K562 (cell line): ENCODE results near the gene GALNT5. TPM values are rescaled to one million over a fixed set of nuclear protein-coding genes. Genes with fewer than 3 reads are reported as not detected.

ENCODE experiments used
- ATAC-seq: fragments of 200-7000 bp; cut with Tn5 transposase; 3 replicates; pipeline ENCODE4 v1.9.1; 2020; ENCODE audit warnings: moderate library complexity
- BruUV-seq: library from RNA; stranded (reverse); fragments of 400-500 nt; replicated peaks from 2 replicates; lab custom pipeline; 2021; lab: Mats Ljungman, UMichigan
- CTCF ChIA-PET: fragments of 300-600 bp; formaldehyde crosslinking; extraction: SDS; loops from one replicate; lab custom pipeline; 2021; ENCODE audit warnings: low intra/inter-chr PET ratio; lab: Yijun Ruan, JAX
- POLR2A ChIA-PET: fragments of 300-600, 350-650 bp; sonication (Branson Sonifier 250); formaldehyde crosslinking; extraction: SDS; loops from one replicate; lab custom pipeline; 2021; ENCODE audit warnings: antibody characterized with exemption, inconsistent platforms; lab: Yijun Ruan, JAX
- DNase-seq, 4 experiments: peaks; one replicate each; pipeline versions ENCODE4 v3.0.0 to v3.0.0-alpha.2; 2011 to 2018; ENCODE audit warnings: low spot score in 3 of 4, mixed read lengths in 3 of 4; ENCODE audit errors: extremely low read depth in 1 of 4
- FAIRE-seq: peaks from 2 replicates; lab custom pipeline; 2011; peaks lifted over from hg19 to GRCh38; lab: Jason Lieb, UNC
- H2AFZ ChIP-seq: 2 replicates; pipeline ENCODE4 v1.6.0; 2011; ENCODE audit warnings: low read depth, low read length, control low read depth, inconsistent platforms
- H3K27ac ChIP-seq: fragments of 200-600 bp; 3 replicates; pipeline ENCODE4 v1.8.0; 2011; ENCODE audit warnings: low read depth, mild to moderate bottlenecking, control low read depth, inconsistent platforms, low read length, moderate library complexity, mixed read lengths; ENCODE audit errors: extremely low read depth
- H3K27me3 ChIP-seq, 2 experiments: fragments of 300-600 bp in 1 of 2; 2 replicates in 1 of 2; 3 replicates in 1 of 2; pipeline versions ENCODE4 v1.6.0 to v1.8.0; 2011; ENCODE audit warnings: inconsistent platforms in 2 of 2, low read length in 2 of 2, mild to moderate bottlenecking in 1 of 2, mixed read lengths in 1 of 2, moderate library complexity in 1 of 2; ENCODE audit not compliant: control insufficient read depth in 2 of 2, insufficient read depth in 2 of 2
- H3K36me3 ChIP-seq: fragments of 300-600 bp; 3 replicates; pipeline ENCODE4 v1.8.0; 2011; ENCODE audit warnings: mild to moderate bottlenecking, low read length, inconsistent platforms; ENCODE audit not compliant: control insufficient read depth, insufficient read depth
- H3K4me1 ChIP-seq, 2 experiments: fragments of 200-600 bp in 1 of 2; replicated peaks in 1 of 2; 2 replicates in 1 of 2; 3 replicates in 1 of 2; pipeline versions ENCODE4 v1.5.1 to v1.8.0; 2011; ENCODE audit warnings: inconsistent platforms in 2 of 2, low read length in 2 of 2, mild to moderate bottlenecking in 1 of 2, mixed read lengths in 1 of 2, moderate library complexity in 1 of 2; ENCODE audit not compliant: control insufficient read depth in 2 of 2, insufficient read depth in 2 of 2
- H3K4me2 ChIP-seq: 2 replicates; pipeline ENCODE4 v1.6.1; 2011; ENCODE audit warnings: low read length, control low read depth, inconsistent platforms, mixed read lengths; ENCODE audit not compliant: insufficient read depth
- H3K4me3 ChIP-seq: fragments of 200-600 bp; sonication (generic), shearing (Covaris generic); 2 replicates; pipeline ENCODE4 v1.5.1; 2016; ENCODE audit warnings: control low read depth, inconsistent platforms
- H3K79me2 ChIP-seq: fragments of 200-600 bp; 3 replicates; pipeline ENCODE4 v1.8.0; 2011; ENCODE audit warnings: low read length, inconsistent platforms; ENCODE audit not compliant: control insufficient read depth, insufficient read depth
- H3K9ac ChIP-seq, 2 experiments: 2 replicates each; pipeline versions ENCODE4 v1.6.0 to v1.6.1; 2011; ENCODE audit warnings: low read depth in 2 of 2, low read length in 2 of 2, control low read depth in 1 of 2, inconsistent platforms in 1 of 2, mild to moderate bottlenecking in 1 of 2, mixed read lengths in 1 of 2; ENCODE audit not compliant: insufficient read depth in 1 of 2
- H3K9me1 ChIP-seq: one replicate; pipeline ENCODE4 v1.6.0; 2011; ENCODE audit warnings: inconsistent platforms, mild to moderate bottlenecking, low read length, moderate library complexity; ENCODE audit not compliant: control insufficient read depth, insufficient read depth
- H3K9me3 ChIP-seq: replicated peaks from 2 replicates; pipeline ENCODE4 v1.5.1; 2011; ENCODE audit warnings: low read depth, low read length, inconsistent platforms; ENCODE audit not compliant: control insufficient read depth, insufficient read depth
- H4K20me1 ChIP-seq: replicated peaks from 2 replicates; pipeline ENCODE4 v1.6.1; 2011; ENCODE audit warnings: low read length, inconsistent platforms, mixed read lengths; ENCODE audit not compliant: control insufficient read depth, insufficient read depth
- ELF2 ChIP-seq: fragments of 250-450 bp; sonication (Bioruptor Pico); IDR thresholded peaks from 2 replicates; pipeline ENCODE4 v1.5.0; 2021; ENCODE audit warnings: mild to moderate bottlenecking
- HDAC6 ChIP-seq: IDR thresholded peaks from 2 replicates; pipeline ENCODE4 v1.6.1; 2012; ENCODE audit warnings: low read depth, mild to moderate bottlenecking, control low read depth, inconsistent platforms, low read length, moderate library complexity
- KLF1 ChIP-seq: fragments of 450-650 bp; IDR thresholded peaks from 2 replicates; pipeline ENCODE4 v1.6.1; 2016; ENCODE audit warnings: missing genetic modification characterization, missing compliant biosample characterization
- KLF13 ChIP-seq: fragments of 450-650 bp; IDR thresholded peaks from 2 replicates; pipeline ENCODE4 v1.6.1; 2016; ENCODE audit warnings: missing genetic modification characterization, low read depth, mild to moderate bottlenecking, missing compliant biosample characterization, moderate library complexity, borderline replicate concordance
- MAFG ChIP-seq: fragments of 450-650 bp; conservative IDR thresholded peaks from 2 replicates; pipeline ENCODE4 v1.6.1; 2016; ENCODE audit warnings: missing genetic modification characterization, missing compliant biosample characterization
- ZFP36 ChIP-seq: fragments of 150-350 bp; IDR thresholded peaks from 2 replicates; pipeline ENCODE4 v1.6.1; 2018; ENCODE audit warnings: low read length, low read depth; ENCODE audit not compliant: partially characterized antibody
- ZNF253 ChIP-seq: fragments of 250-450 bp; sonication (Bioruptor Pico); conservative IDR thresholded peaks from 2 replicates; pipeline ENCODE4 v1.6.1; 2021; ENCODE audit warnings: mild to moderate bottlenecking
- WGBS: fragments of 100-300 bp; shearing (Covaris generic); methylation state at CpG from one replicate; pipeline ENCODE4 v1.1.6; 2016; ENCODE audit warnings: low coverage, mixed read lengths; ENCODE audit not compliant: insufficient coverage; ENCODE audit errors: missing lambda C conversion rate; 5-methylcytosine and 5-hydroxymethylcytosine counted together
- in situ Hi-C: fragments of 300-500 bp; cut with MboI; formaldehyde crosslinking; loops from 4 replicates; pipeline ENCODE4 v1.15.0; 2018; ENCODE audit warnings: inconsistent platforms, mixed read lengths
- intact Hi-C: fragments of 100-400 bp; cut with micrococcal nuclease; formaldehyde crosslinking; loops from 2 replicates; pipeline ENCODE4 v1.14.2; 2022
- polyA plus RNA-seq, 8 experiments: library from polyadenylated mRNA; depleted of rRNA in 4 of 8; stranded (reverse) in 5 of 8; unstranded in 3 of 8; fragments of >200 nt; fragmentation: Nextera tagmentation in 2 of 8; fragmentation: Illumina TruSeq in 1 of 8; extraction: Ambion mirVana in 2 of 8; extraction: Trizol in 1 of 8; gene quantifications; 2 replicates each; pipeline versions ENCODE4 v1.2.1 to v1.2.3, GENCODE V29; 2011 to 2014; ENCODE audit warnings: inconsistent platforms in 1 of 8, missing spikeins in 1 of 8
- total RNA-seq, 7 experiments: library from RNA; depleted of rRNA in 6 of 7; stranded (reverse); fragments of >200 nt in 6 of 7; fragmentation: Illumina TruSeq in 2 of 7; extraction: Trizol in 2 of 7; gene quantifications; 2 replicates each; pipeline versions ENCODE4 v1.2.1 to v1.2.3, GENCODE V29; 2011 to 2021; ENCODE audit warnings: low replicate concordance in 1 of 7
- TF ChIP-seq, protein P1 (sequence below): fragments of 450-650 bp; IDR thresholded peaks from 2 replicates; pipeline ENCODE4 v1.7.0; 2016; ENCODE audit warnings: borderline replicate concordance
- TF ChIP-seq, protein P2 (sequence below): fragments of 450-650 bp; IDR thresholded peaks from 2 replicates; pipeline ENCODE4 v1.6.1; 2016; ENCODE audit warnings: low read depth, mild to moderate bottlenecking, moderate library complexity
- TF ChIP-seq, protein P3 (sequence below): fragments of 450-650 bp; IDR thresholded peaks from 2 replicates; pipeline ENCODE4 v1.6.1; 2018; ENCODE audit not compliant: partially characterized antibody

The GALNT5 gene
- total and polyA plus RNA-seq, 9 of the 15 experiments (the other 6 are each of a cell fraction or from before 2014, with no cell fraction given), result 21.6 to 73.0 (median 54.7) TPM

DNA sequence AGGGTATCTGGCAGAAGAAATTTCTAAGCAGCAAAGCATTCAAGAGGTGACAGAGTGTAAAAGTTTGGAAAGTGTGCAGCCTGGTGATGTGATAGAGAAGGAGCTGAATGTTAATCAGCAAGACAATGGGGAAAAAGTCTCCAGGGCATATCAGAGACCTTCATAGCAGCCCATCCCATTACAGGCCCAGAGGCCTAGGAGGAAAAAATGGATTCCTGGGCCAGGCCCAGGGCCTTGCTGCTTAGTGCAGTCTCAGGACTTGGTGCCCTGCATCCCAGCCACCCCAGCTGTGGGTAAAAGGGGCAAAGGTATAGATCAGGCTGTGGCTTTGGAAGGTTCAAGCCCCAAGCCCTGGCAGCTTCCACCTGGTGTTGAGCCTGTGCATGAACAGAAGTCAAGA is 104.0 kb downstream of the GALNT5 start:
- Histone ChIP-seq H3K9me3 (no peaks in the 10 kb centered on the region), H3K4me3 (no peak overlapping the region), H3K27me3 (no peaks in the 10 kb centered on the region), H3K27ac (no peak overlapping the region), H4K20me1 (no peaks in the 10 kb centered on the region), H2AFZ (no peak overlapping the region), H3K4me1 (no peaks in the 10 kb centered on the region), H3K4me2 (no peak overlapping the region), H3K9ac (no peak overlapping the region), H3K9me1 (no peaks in the 10 kb centered on the region), H3K36me3 (no peaks in the 10 kb centered on the region), H3K79me2 (no peaks in the 10 kb centered on the region)
- FAIRE-seq (no peak), ATAC-seq (no peak), DNase-seq (no peak)
- ChIA-PET POLR2A (no interaction called here), CTCF (no interaction called here)
- in situ Hi-C loops (no loop called here), intact Hi-C loops (no loop called here)
- TF ChIP-seq ZFP36 (peak; percentile 55), KLF13 (tag) (no peak)
- BruUV-seq, result no TSS peak

- intact Hi-C loops, result no loop called here
- Histone ChIP-seq H3K4me2 (no peak overlapping the region), H3K27me3 (no peaks in the 10 kb centered on the region), H3K4me3 (no peak overlapping the region), H3K79me2 (no peaks in the 10 kb centered on the region), H3K4me1 (no peaks in the 10 kb centered on the region), H3K9ac (no peak overlapping the region), H3K27ac (no peak overlapping the region), H3K9me3 (no peaks in the 10 kb centered on the region), H4K20me1 (no peaks in the 10 kb centered on the region), H3K9me1 (no peaks in the 10 kb centered on the region), H3K36me3 (no peaks in the 10 kb centered on the region), H2AFZ (no peak overlapping the region)
- 0% methylated on average over 2 of the region's 2 CpGs for WGBS
- ChIA-PET CTCF (interaction anchor here (0.7 kb wide), 1 partner anchor 27 kb away, joined by 3 read pairs; no protein-coding TSS in a partner anchor), POLR2A (no interaction called here)
- no peak for ATAC-seq
- in situ Hi-C loops, result no loop called here
- no peak for DNase-seq
- no TSS peak for BruUV-seq
- no peak for FAIRE-seq
- TF ChIP-seq, protein P1, sequence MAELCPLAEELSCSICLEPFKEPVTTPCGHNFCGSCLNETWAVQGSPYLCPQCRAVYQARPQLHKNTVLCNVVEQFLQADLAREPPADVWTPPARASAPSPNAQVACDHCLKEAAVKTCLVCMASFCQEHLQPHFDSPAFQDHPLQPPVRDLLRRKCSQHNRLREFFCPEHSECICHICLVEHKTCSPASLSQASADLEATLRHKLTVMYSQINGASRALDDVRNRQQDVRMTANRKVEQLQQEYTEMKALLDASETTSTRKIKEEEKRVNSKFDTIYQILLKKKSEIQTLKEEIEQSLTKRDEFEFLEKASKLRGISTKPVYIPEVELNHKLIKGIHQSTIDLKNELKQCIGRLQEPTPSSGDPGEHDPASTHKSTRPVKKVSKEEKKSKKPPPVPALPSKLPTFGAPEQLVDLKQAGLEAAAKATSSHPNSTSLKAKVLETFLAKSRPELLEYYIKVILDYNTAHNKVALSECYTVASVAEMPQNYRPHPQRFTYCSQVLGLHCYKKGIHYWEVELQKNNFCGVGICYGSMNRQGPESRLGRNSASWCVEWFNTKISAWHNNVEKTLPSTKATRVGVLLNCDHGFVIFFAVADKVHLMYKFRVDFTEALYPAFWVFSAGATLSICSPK, result no peak
- TF ChIP-seq HDAC6, result no peak
- TF ChIP-seq ELF2 (CRISPR knock-in tag), result no peak
- TF ChIP-seq KLF1 (tag), result no peak
- TF ChIP-seq, protein P2, sequence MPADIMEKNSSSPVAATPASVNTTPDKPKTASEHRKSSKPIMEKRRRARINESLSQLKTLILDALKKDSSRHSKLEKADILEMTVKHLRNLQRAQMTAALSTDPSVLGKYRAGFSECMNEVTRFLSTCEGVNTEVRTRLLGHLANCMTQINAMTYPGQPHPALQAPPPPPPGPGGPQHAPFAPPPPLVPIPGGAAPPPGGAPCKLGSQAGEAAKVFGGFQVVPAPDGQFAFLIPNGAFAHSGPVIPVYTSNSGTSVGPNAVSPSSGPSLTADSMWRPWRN, result no peak
- TF ChIP-seq ZNF253 (CRISPR knock-in tag), result no peak
- TF ChIP-seq, protein P3, sequence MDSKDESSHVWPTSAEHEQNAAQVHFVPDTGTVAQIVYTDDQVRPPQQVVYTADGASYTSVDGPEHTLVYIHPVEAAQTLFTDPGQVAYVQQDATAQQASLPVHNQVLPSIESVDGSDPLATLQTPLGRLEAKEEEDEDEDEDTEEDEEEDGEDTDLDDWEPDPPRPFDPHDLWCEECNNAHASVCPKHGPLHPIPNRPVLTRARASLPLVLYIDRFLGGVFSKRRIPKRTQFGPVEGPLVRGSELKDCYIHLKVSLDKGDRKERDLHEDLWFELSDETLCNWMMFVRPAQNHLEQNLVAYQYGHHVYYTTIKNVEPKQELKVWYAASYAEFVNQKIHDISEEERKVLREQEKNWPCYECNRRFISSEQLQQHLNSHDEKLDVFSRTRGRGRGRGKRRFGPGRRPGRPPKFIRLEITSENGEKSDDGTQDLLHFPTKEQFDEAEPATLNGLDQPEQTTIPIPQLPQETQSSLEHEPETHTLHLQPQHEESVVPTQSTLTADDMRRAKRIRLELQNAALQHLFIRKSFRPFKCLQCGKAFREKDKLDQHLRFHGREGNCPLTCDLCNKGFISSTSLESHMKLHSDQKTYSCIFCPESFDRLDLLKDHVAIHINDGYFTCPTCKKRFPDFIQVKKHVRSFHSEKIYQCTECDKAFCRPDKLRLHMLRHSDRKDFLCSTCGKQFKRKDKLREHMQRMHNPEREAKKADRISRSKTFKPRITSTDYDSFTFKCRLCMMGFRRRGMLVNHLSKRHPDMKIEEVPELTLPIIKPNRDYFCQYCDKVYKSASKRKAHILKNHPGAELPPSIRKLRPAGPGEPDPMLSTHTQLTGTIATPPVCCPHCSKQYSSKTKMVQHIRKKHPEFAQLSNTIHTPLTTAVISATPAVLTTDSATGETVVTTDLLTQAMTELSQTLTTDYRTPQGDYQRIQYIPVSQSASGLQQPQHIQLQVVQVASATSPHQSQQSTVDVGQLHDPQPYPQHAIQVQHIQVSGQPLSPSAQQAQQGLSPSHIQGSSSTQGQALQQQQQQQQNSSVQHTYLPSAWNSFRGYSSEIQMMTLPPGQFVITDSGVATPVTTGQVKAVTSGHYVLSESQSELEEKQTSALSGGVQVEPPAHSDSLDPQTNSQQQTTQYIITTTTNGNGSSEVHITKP, result no peak
- no peak for TF ChIP-seq MAFG
Measured at GRCh38 chr2:157362627-157363026, 105.1 kb downstream of the GALNT5 start.
